TTC549 (cell line): ENCODE results near the gene DZANK1.
"Not testable (repeated sequence)": the region's sequence is repeated elsewhere in the genome, so short reads cannot be mapped to it uniquely, and the experiment has no call there.

ENCODE experiments used
- FAIRE-seq: peaks from 2 replicates; lab custom pipeline; 2012; peaks lifted over from hg19 to GRCh38; lab: Jason Lieb, UNC

DZANK1 gene

GRCh38 chr20:18466894-18467730 is at the start of gene DZANK1, which contains the start of gene POLR3F:
Gene DZANK1 (minus strand): TSS chr20:18467030. CDS start chr20:18465358, 1,672 bp downstream.
Gene POLR3F (plus strand): TSS chr20:18467390. CDS start chr20:18467507, 117 bp downstream.
- peak; percentile 84 for FAIRE-seq

GRCh38 chr20:18515973-18516372 is 49.1 kb upstream of the DZANK1 start:
- FAIRE-seq: no peak

- FAIRE-seq: no peak
Observed at GRCh38 chr20:18514127-18514526, 47.3 kb upstream of the DZANK1 start.

GRCh38 chr20:18513208-18513607 is 46.4 kb upstream of the DZANK1 start:
- no peak for FAIRE-seq

- FAIRE-seq: no peak
Observed at GRCh38 chr20:18511571-18511970, 44.7 kb upstream of the DZANK1 start.

- peak; percentile 71 for FAIRE-seq
Observed at GRCh38 chr20:18507218-18508191, 40.7 kb upstream of the DZANK1 start, which contains the start of gene SEC23B. Gene SEC23B (plus strand): TSS chr20:18507940. CDS start chr20:18510836, 2,896 bp downstream.

GRCh38 chr20:18506744-18507143 is 39.9 kb upstream of the DZANK1 start:
- FAIRE-seq: no peak

GRCh38 chr20:18504479-18505060 is 37.7 kb upstream of the DZANK1 start:
- FAIRE-seq: no peak

- FAIRE-seq: not testable (repeated sequence)
Observed at GRCh38 chr20:18501672-18502071, 34.8 kb upstream of the DZANK1 start.

GRCh38 chr20:18497603-18498002 is 30.8 kb upstream of the DZANK1 start:
- no peak for FAIRE-seq

- FAIRE-seq: peak; percentile 36
Observed at GRCh38 chr20:18496740-18497592, 30.1 kb upstream of the DZANK1 start, which contains the start of gene RBBP9. Gene RBBP9 (minus strand): TSS chr20:18497225. CDS start chr20:18497167, 58 bp downstream.

GRCh38 chr20:18496042-18496441 is 29.2 kb upstream of the DZANK1 start:
- no peak for FAIRE-seq

GRCh38 chr20:18488301-18488700 is 21.5 kb upstream of the DZANK1 start:
- FAIRE-seq: no peak

- FAIRE-seq: no peak
Observed at GRCh38 chr20:18481596-18481995, 14.8 kb upstream of the DZANK1 start.

GRCh38 chr20:18477821-18478220 is 11.0 kb upstream of the DZANK1 start:
- FAIRE-seq: no peak

GRCh38 chr20:18477218-18477617 is 10.4 kb upstream of the DZANK1 start:
- FAIRE-seq: no peak

- no peak for FAIRE-seq
Observed at GRCh38 chr20:18466574-18466893, 296 bp downstream of the DZANK1 start.

GRCh38 chr20:18465536-18466200 is 1.2 kb downstream of the DZANK1 start:
- FAIRE-seq: no peak

- FAIRE-seq: no peak
Observed at GRCh38 chr20:18456600-18456999, 10.2 kb downstream of the DZANK1 start.

- FAIRE-seq: no peak
Observed at GRCh38 chr20:18443886-18444285, 22.9 kb downstream of the DZANK1 start.

- no peak for FAIRE-seq
Observed at GRCh38 chr20:18440403-18440802, 26.4 kb downstream of the DZANK1 start.
